Nephron progenitor cell (in vitro differentiated cells): ENCODE data around the gene ANKRD30A.
"Not testable (repeated sequence)": the region's sequence is repeated elsewhere in the genome, so short reads cannot be mapped to it uniquely, and the experiment has no call there.

ENCODE experiments used
- DNase-seq: peaks from one replicate; pipeline ENCODE4 v3.0.0; 2021
- H3K27ac Mint-ChIP-seq: 2 replicates; pipeline ENCODE4 v1.8.0; 2021; ENCODE audit warnings: mild to moderate bottlenecking, moderate library complexity, mixed read lengths
- H3K27me3 Mint-ChIP-seq: 2 replicates; pipeline ENCODE4 v1.8.0; 2021; ENCODE audit warnings: mild to moderate bottlenecking, low read depth, mixed read lengths; ENCODE audit not compliant: poor library complexity
- H3K36me3 Mint-ChIP-seq: 2 replicates; pipeline ENCODE4 v1.8.0; 2021; ENCODE audit warnings: low read depth, mixed read lengths
- H3K4me1 Mint-ChIP-seq: 2 replicates; pipeline ENCODE4 v1.8.0; 2021; ENCODE audit warnings: mixed read lengths
- H3K4me3 Mint-ChIP-seq: 2 replicates; pipeline ENCODE4 v1.8.0; 2021; ENCODE audit warnings: mild to moderate bottlenecking, moderate library complexity, mixed read lengths
- H3K9me3 Mint-ChIP-seq: 2 replicates; pipeline ENCODE4 v1.8.0; 2021; ENCODE audit warnings: mild to moderate bottlenecking, moderate library complexity, mixed read lengths
- CTCF ChIP-seq: fragments of 200-600 bp; sonication (generic); IDR thresholded peaks from 2 replicates; pipeline ENCODE4 v1.5.0; 2021; ENCODE audit warnings: antibody characterized with exemption

The ANKRD30A gene

GRCh38 chr10:37390926-37391325, 265.5 kb downstream of the ANKRD30A start:
- DNase-seq: no peak
- no peak for TF ChIP-seq CTCF

GRCh38 chr10:37400774-37401173, 275.4 kb downstream of the ANKRD30A start:
- not testable (repeated sequence) for H3K27me3 Mint-ChIP-seq, DNase-seq, H3K4me3 Mint-ChIP-seq, H3K36me3 Mint-ChIP-seq, H3K4me1 Mint-ChIP-seq, H3K27ac Mint-ChIP-seq
- peaks cover 82% of the 10 kb centered on the region for H3K9me3 Mint-ChIP-seq

More at GRCh38 chr10:37390926-37391325, 265.5 kb downstream of the ANKRD30A start:
- Mint-ChIP-seq H3K4me1 (no peaks in the 10 kb centered on the region), H3K36me3 (no peaks in the 10 kb centered on the region), H3K4me3 (no peak overlapping the region), H3K27ac (no peak overlapping the region), H3K27me3 (no peaks in the 10 kb centered on the region), H3K9me3 (peaks cover 82% of the 10 kb centered on the region)

DNA sequence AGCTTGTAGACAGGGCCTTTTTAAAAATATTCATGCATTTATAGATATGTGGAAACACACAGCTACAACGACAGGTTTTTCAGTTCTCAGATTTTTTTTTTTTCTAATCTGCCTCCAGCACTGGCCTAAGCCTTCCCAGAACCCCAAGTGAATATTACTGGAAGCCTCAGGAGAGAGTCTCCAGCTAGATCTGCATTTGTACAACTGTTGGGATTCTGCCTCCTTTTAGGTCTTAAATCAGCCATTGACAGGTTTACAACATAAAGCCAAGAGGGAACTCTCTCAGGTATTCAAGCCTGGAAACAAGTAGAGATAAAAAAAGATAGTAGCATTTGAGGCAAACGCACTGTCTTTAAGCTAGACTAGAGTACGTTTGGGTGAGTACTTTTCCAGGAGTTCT, 275.8 kb downstream of the ANKRD30A start:
- DNase-seq: no peak
- Mint-ChIP-seq H3K9me3 (peaks cover 81% of the 10 kb centered on the region), H3K27me3 (no peaks in the 10 kb centered on the region), H3K4me1 (no peaks in the 10 kb centered on the region), H3K27ac (no peak overlapping the region), H3K4me3 (no peak overlapping the region), H3K36me3 (no peaks in the 10 kb centered on the region)
- no peak for TF ChIP-seq CTCF

DNA sequence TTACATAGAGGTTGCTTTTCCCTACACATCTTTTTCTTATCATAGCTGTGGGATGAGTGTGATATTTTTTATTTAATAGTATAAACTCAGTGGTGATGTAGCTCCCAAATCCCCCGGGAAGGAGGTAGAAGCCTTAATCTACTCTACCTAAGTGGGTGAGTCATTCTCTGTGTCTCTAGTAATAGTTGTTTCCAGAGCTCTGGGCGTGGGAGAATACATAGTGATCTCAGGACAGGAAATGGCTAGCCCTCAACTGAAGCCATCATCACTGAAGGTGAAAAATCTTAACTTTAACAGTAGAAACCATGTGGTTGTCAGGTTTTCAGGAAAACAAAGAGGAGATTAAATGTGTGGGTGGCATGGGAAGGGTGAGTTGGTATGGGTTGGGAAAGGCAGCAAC, 278.4 kb downstream of the ANKRD30A start:
- DNase-seq: no peak
- H3K27me3 Mint-ChIP-seq: no peaks in the 10 kb centered on the region
- H3K27ac Mint-ChIP-seq: no peak overlapping the region
- no peaks in the 10 kb centered on the region for H3K36me3 Mint-ChIP-seq
- peaks cover 81% of the 10 kb centered on the region for H3K9me3 Mint-ChIP-seq
- no peaks in the 10 kb centered on the region for H3K4me1 Mint-ChIP-seq
- H3K4me3 Mint-ChIP-seq: no peak overlapping the region
- no peak for TF ChIP-seq CTCF
